ENCODE results near the gene GCM1. TPM values are rescaled to one million over a fixed set of nuclear protein-coding genes. Genes with fewer than 3 reads are reported as not detected.

GCM1 gene
- total RNA-seq, 4 donors from 2014 or later: not detected

DNA sequence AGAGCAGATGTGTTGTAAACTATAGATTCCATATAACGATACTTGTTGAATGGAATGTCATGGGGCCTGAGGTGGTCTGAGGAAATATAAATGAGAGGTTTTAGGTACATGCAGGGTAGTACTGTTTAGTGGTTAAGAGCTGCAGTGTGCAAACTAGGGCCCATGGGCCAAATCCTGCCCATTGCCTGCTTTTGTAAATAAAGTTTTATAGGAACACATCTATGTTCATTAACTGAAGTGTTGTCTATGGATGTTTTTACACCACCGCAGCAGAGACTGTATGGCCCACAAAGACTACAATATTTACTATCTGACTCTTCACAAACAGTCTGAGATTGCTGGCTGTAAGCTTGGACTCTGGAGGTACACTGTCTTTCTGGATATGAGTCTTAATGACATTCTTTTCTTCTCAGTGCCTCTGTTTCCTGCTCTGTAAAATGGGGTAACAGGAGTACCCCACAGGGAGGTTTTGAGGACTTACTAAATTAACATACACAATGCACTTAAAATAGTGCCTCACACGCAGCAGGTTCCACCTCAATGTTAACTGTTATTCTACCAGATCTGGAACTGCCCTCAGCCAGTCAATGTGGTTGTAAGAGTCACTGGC is 12.5 kb downstream of the GCM1 start:
- DNase-seq: no peak
- intact Hi-C loops (cut with DNase I; ENCODE audit: low total_unique reads): no loop called here
- H3K9me3 ChIP-seq: no peaks in the 10 kb centered on the region
- H3K27me3 ChIP-seq: no peaks in the 10 kb centered on the region
- no peak overlapping the region for H3K27ac ChIP-seq
- H3K36me3 ChIP-seq: no peaks in the 10 kb centered on the region
- H3K4me3 ChIP-seq: no peak overlapping the region
- TF ChIP-seq, protein P1, sequence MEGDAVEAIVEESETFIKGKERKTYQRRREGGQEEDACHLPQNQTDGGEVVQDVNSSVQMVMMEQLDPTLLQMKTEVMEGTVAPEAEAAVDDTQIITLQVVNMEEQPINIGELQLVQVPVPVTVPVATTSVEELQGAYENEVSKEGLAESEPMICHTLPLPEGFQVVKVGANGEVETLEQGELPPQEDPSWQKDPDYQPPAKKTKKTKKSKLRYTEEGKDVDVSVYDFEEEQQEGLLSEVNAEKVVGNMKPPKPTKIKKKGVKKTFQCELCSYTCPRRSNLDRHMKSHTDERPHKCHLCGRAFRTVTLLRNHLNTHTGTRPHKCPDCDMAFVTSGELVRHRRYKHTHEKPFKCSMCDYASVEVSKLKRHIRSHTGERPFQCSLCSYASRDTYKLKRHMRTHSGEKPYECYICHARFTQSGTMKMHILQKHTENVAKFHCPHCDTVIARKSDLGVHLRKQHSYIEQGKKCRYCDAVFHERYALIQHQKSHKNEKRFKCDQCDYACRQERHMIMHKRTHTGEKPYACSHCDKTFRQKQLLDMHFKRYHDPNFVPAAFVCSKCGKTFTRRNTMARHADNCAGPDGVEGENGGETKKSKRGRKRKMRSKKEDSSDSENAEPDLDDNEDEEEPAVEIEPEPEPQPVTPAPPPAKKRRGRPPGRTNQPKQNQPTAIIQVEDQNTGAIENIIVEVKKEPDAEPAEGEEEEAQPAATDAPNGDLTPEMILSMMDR (IDR thresholded peaks at IDR 0.05): no peak
- TF ChIP-seq POLR2A (IDR thresholded peaks at IDR 0.05): no peak
- no peaks in the 10 kb centered on the region for H3K4me1 ChIP-seq

DNA sequence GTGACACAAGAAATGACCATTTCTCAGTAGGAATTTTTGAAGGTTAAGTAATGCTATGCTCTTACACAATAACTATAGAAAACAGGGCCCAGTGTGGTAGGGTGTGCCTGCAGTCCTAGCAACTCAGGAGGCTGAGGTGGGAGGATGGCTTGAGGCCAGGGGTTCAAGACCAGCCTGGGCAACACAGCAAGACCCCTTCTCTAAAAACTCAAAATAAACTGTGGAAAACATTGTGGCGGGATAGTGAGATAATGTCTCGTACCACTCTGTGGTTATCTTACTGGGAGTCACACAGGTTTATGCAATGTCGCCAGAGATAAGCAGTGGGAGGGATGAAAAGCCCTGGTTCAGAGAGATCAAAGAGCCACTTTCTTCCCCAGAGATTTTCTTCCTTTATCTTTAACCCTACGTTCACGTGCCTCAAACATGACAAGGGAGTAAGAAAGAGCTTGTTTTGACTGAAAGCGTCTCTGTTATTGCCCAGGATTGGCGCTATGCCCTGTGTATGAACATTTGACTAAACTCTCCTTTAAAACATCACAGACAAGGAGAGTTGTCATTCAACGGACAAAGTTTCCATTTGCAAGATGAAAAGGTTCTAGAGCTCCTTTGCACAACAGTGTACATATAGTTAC is 13.9 kb downstream of the GCM1 start:
- no peak overlapping the region for H3K4me3 ChIP-seq
- H3K36me3 ChIP-seq: no peaks in the 10 kb centered on the region
- intact Hi-C loops (cut with DNase I; ENCODE audit: low total_unique reads): no loop called here
- H3K27me3 ChIP-seq: no peaks in the 10 kb centered on the region
- no peak for DNase-seq
- H3K9me3 ChIP-seq: no peaks in the 10 kb centered on the region
- H3K27ac ChIP-seq: no peak overlapping the region
- no peaks in the 10 kb centered on the region for H3K4me1 ChIP-seq
- TF ChIP-seq, protein P1 (IDR thresholded peaks at IDR 0.05): no peak
- no peak for TF ChIP-seq POLR2A (IDR thresholded peaks at IDR 0.05)

DNA sequence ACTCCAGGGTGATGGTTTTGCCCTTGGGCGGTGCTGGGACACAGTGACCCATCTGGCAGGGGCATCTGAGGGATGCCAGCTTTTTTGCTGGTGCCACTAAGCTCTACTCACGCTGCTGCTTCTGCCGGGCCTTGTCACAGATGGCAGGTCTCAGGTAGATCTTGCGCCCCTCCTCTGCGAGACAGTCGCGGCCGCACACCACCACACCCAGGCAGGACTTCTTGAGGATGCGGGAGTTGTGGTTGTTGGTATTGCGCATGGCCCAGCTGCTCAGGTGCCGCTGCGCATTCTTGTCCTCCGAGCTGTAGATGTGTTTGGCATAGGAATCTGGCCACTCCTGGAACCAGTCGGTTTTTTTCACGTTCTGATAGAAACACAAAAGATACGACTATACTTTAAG is 14.7 kb downstream of the GCM1 start:
- TF ChIP-seq, protein P1 (IDR thresholded peaks at IDR 0.05): no peak
- no peak for TF ChIP-seq POLR2A (IDR thresholded peaks at IDR 0.05)
- no peaks in the 10 kb centered on the region for H3K9me3 ChIP-seq
- H3K27me3 ChIP-seq: no peaks in the 10 kb centered on the region
- no peaks in the 10 kb centered on the region for H3K36me3 ChIP-seq
- no peak for DNase-seq
- intact Hi-C loops (cut with DNase I; ENCODE audit: low total_unique reads): no loop called here
- no peak overlapping the region for H3K27ac ChIP-seq
- no peaks in the 10 kb centered on the region for H3K4me1 ChIP-seq
- H3K4me3 ChIP-seq: no peak overlapping the region

DNA sequence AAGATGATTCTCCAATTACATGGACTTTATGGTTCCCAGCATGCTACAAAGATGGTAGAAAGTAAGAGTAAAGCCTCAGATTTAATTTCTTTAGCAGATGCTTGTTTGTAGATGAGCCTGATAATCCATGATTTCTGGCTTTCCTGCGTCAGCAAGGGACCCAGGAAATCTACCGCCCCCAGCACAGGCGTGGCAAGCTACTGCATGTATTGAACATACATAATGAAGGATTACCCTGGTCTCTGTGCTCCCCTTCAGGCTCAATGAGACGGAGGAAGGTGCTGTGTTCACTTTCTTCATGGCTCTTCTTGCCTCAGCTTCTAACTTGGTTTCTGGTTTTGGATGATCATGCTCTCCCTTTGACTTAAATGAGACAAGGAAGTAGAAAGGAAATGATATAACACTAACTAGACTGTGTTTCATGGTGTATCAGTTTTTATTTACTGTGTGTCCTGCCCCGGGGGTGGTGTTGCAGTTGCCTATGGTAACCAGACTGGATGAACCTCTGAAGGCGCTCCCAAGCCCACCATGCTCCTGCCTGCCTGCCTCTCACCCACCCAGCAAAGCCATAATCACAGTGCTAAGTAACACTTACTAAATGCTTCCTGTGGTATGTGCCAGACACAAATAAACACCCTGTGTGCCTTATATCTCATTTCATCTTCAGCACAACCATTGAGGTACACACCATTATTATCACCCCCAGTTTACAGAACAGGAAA is 17.9 kb downstream of the GCM1 start:
- no peak for DNase-seq
- intact Hi-C loops (cut with DNase I; ENCODE audit: low total_unique reads): no loop called here
- TF ChIP-seq POLR2A (IDR thresholded peaks at IDR 0.05): no peak
- TF ChIP-seq, protein P1 (IDR thresholded peaks at IDR 0.05): no peak
- H3K9me3 ChIP-seq: no peaks in the 10 kb centered on the region
- H3K36me3 ChIP-seq: no peaks in the 10 kb centered on the region
- no peaks in the 10 kb centered on the region for H3K4me1 ChIP-seq
- H3K27me3 ChIP-seq: no peaks in the 10 kb centered on the region
- H3K27ac ChIP-seq: no peak overlapping the region
- H3K4me3 ChIP-seq: no peak overlapping the region

DNA sequence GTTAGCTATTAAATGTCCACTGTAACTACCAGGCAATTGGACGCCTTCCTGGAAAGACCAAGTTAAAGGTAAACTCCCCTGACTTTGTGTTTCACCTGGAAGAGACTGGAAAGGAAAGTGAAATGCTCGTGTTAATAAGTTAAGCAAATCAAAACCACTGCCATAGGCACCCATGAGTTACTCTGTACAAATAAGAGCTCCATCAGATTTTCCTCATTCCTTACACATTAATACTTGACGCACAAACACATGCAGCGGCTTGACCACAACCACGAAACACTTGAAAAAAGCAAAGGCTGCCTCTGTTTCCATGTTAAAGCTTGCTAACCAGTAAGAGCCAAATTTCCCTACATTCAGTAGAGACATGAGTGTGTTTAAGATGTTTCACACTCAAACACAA is 19.8 kb downstream of the GCM1 start:
- Histone ChIP-seq H3K4me3 (no peak overlapping the region), H3K9me3 (no peaks in the 10 kb centered on the region), H3K4me1 (no peaks in the 10 kb centered on the region), H3K27ac (no peak overlapping the region), H3K36me3 (no peaks in the 10 kb centered on the region), H3K27me3 (no peaks in the 10 kb centered on the region)
- DNase-seq: no peak
- intact Hi-C loops (cut with DNase I; ENCODE audit: low total_unique reads): no loop called here
- no peak for TF ChIP-seq POLR2A (IDR thresholded peaks at IDR 0.05)
- TF ChIP-seq, protein P1 (IDR thresholded peaks at IDR 0.05): no peak

All from uterus (tissue), 4 donors.